ENCODE data around the gene ZFTA. TPM values are rescaled to one million over a fixed set of nuclear protein-coding genes. Genes with fewer than 3 reads are reported as not detected.
A peak's percentile ranks its signal among the peaks of the same experiment; 100 is the strongest.

ZFTA gene
- total and polyA plus RNA-seq, 2 donors (not counting 3 experiments of a cell fraction or from before 2014, with no cell fraction given), result 9.9 to 25.2 TPM

- peak overlapping the region; percentile 79 for H2AFZ ChIP-seq (ENCODE audit: low read depth, low read length)
- no TSS peak for BruUV-seq (replicated peaks)
- peak; percentile 21 for DNase-seq (ENCODE audit: low read depth, low spot score)
- CTCF ChIA-PET, result interaction anchor here (0.8 to 4.6 kb wide), 17 partner anchors 8 to 231 kb away, joined by 3 to 55 read pairs (median 5); partner anchors contain the start of genes ATL3, COX8A, MARK2 and NAA40
- no peak for FAIRE-seq
- peaks cover 3 to 6% of the 10 kb centered on the region in 2 experiments for H3K27me3 ChIP-seq (ENCODE audit: control insufficient read depth in 2 of 2, insufficient read depth in 2 of 2, low read length in 2 of 2)
- POLR2A ChIA-PET, result interaction anchor here (1.6 kb wide), 1 partner anchor 69 kb away, joined by 3 read pairs; the partner anchor contains the start of gene MARK2
- peaks cover 2 to 5% of the 10 kb centered on the region in 2 experiments for H3K36me3 ChIP-seq (ENCODE audit: control insufficient read depth in 2 of 2, extremely low read depth in 1 of 2, insufficient read depth in 2 of 2, low read length in 2 of 2)
- H4K20me1 ChIP-seq (replicated peaks; ENCODE audit: control insufficient read depth, extremely low read depth, insufficient read depth, low read length), result no peaks in the 10 kb centered on the region
- H3K9ac ChIP-seq (replicated peaks; ENCODE audit: extremely low read depth, insufficient read depth, low read length), result peak overlapping the region; percentile 38
- no peak overlapping the region for H3K27ac ChIP-seq (ENCODE audit: insufficient read depth, low read depth, low read length)
- peaks cover 18% of the 10 kb centered on the region for H3K4me1 ChIP-seq (ENCODE audit: control insufficient read depth, extremely low read depth, insufficient read depth, low read length)
- H3K9me3 ChIP-seq (replicated peaks; ENCODE audit: control insufficient read depth, insufficient read depth, low read length), result no peaks in the 10 kb centered on the region
- TF ChIP-seq POLR2A (IDR thresholded peaks at IDR 0.05; ENCODE audit: low read depth, low read length) (no peak), FOS (IDR thresholded peaks at IDR 0.05; ENCODE audit: borderline replicate concordance, insufficient read depth, low read length) (peak; percentile 31)
- dilution Hi-C loops (cut with MboI; ENCODE audit: extremely low pct_ligation_motif_present, low sequenced_read_pairs) (no loop called here), intact Hi-C loops (cut with micrococcal nuclease) (no loop called here)
- H3K9me1 ChIP-seq (replicated peaks; ENCODE audit: control insufficient read depth, extremely low read depth, insufficient read depth, low read length), result no peaks in the 10 kb centered on the region
- H3K4me2 ChIP-seq (ENCODE audit: insufficient read depth, low read length), result peak overlapping the region; percentile 65
- peaks cover 15% of the 10 kb centered on the region for H3K79me2 ChIP-seq (ENCODE audit: control insufficient read depth, insufficient read depth, low read length)
- H3K4me3 ChIP-seq (replicated peaks in 1 of 3; ENCODE audit: insufficient read depth in 1 of 3, low read depth in 1 of 3, low read length in 3 of 3), result peak overlapping the region; percentile 54 to 84 (median 55)
These were observed 603 bp upstream of the ZFTA start for GRCh38 chr11:63769042-63769713.

GRCh38 chr11:63767565-63768236 is 874 bp downstream of the ZFTA start:
- peak; percentile 88 for FAIRE-seq
- peak; percentile 72 for DNase-seq (ENCODE audit: low read depth, low spot score)
- Histone ChIP-seq H3K9ac (replicated peaks; ENCODE audit: extremely low read depth, insufficient read depth, low read length) (peak overlapping the region; percentile 72), H3K9me1 (replicated peaks; ENCODE audit: control insufficient read depth, extremely low read depth, insufficient read depth, low read length) (no peaks in the 10 kb centered on the region), H4K20me1 (replicated peaks; ENCODE audit: control insufficient read depth, extremely low read depth, insufficient read depth, low read length) (no peaks in the 10 kb centered on the region), H3K27me3 (ENCODE audit: control insufficient read depth in 2 of 2, insufficient read depth in 2 of 2, low read length in 2 of 2) (peaks cover 3 to 6% of the 10 kb centered on the region in 2 experiments), H3K4me2 (ENCODE audit: insufficient read depth, low read length) (peak overlapping the region; percentile 81), H3K36me3 (ENCODE audit: control insufficient read depth in 2 of 2, extremely low read depth in 1 of 2, insufficient read depth in 2 of 2, low read length in 2 of 2) (peaks cover 2 to 5% of the 10 kb centered on the region in 2 experiments), H3K4me1 (ENCODE audit: control insufficient read depth, extremely low read depth, insufficient read depth, low read length) (peaks cover 20% of the 10 kb centered on the region), H2AFZ (ENCODE audit: low read depth, low read length) (peak overlapping the region; percentile 15), H3K27ac (ENCODE audit: insufficient read depth, low read depth, low read length) (peak overlapping the region; percentile 64), H3K79me2 (ENCODE audit: control insufficient read depth, insufficient read depth, low read length) (peaks cover 15% of the 10 kb centered on the region), H3K4me3 (replicated peaks in 1 of 3; ENCODE audit: insufficient read depth in 1 of 3, low read depth in 1 of 3, low read length in 3 of 3) (peak overlapping the region; percentile 84 to 91 (median 87)), H3K9me3 (replicated peaks; ENCODE audit: control insufficient read depth, insufficient read depth, low read length) (no peaks in the 10 kb centered on the region)
- POLR2A ChIA-PET, result interaction anchor here (1.2 to 1.6 kb wide), 3 partner anchors 11 to 178 kb away, joined by 3 read pairs; partner anchors contain the start of gene MARK2
- CTCF ChIA-PET, result interaction anchor here (0.6 to 4.6 kb wide), 23 partner anchors 10 to 382 kb away, joined by 3 to 55 read pairs (median 4); partner anchors contain the start of genes ATL3, COX8A, MARK2 and RCOR2
- intact Hi-C loops (cut with micrococcal nuclease), result loop anchor here (1.0 to 2.0 kb wide), 5 partner anchors 46 to 381 kb away; partner anchors contain the start of genes NAA40 and SPINDOC
- TF ChIP-seq POLR2A (IDR thresholded peaks at IDR 0.05; ENCODE audit: low read depth, low read length) (peak; percentile 47), MYC (IDR thresholded peaks at IDR 0.05; ENCODE audit: low read depth, low read length) (no peak), JUN (IDR thresholded peaks at IDR 0.05; ENCODE audit: borderline replicate concordance, insufficient read depth, insufficient read length, low read depth) (no peak), GATA2 (IDR thresholded peaks at IDR 0.05; ENCODE audit: insufficient read depth, insufficient read length, low read depth, low read length) (no peak), EZH2 (IDR thresholded peaks at IDR 0.05; ENCODE audit: borderline replicate concordance, low read depth, low read length, severe bottlenecking) (no peak), FOS (IDR thresholded peaks at IDR 0.05; ENCODE audit: borderline replicate concordance, insufficient read depth, low read length) (peak; percentile 74)
- BruUV-seq (replicated peaks), result TSS peak; percentile 71
- dilution Hi-C loops (cut with MboI; ENCODE audit: extremely low pct_ligation_motif_present, low sequenced_read_pairs), result no loop called here
